ENCODE data around the gene LSAMP. TPM values are rescaled to one million over a fixed set of nuclear protein-coding genes. Genes with fewer than 3 reads are reported as not detected.

LSAMP gene
- total RNA-seq, 1 experiment from 2014 or later = 0.90 TPM

DNA sequence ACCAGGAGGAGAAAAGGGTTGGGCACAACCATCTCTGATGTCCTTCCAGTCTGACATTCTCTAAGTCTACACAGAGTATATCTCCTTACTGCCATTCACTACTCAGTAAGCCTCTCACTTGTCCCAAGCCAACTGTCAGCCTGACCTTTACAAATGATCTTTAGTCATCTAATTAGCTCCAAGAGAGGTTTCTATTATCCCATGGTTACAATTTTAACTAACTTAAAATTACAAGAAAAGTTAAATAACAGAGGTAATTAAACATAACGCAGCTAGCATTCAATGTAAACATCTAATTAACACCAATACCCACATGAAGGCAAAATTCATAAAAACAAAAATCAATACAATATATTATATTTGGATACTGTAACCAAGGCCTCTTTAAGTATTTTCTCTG lies 126.9 kb downstream of the LSAMP start:
- Histone ChIP-seq H4K8ac (replicated peaks; ENCODE audit: insufficient read length, low read depth, low read length) (no peak overlapping the region), H2BK20ac (ENCODE audit: low read depth, low read length, poor library complexity, severe bottlenecking) (no peak overlapping the region), H2BK15ac (ENCODE audit: low read depth, low read length) (no peak overlapping the region), H3K23ac (ENCODE audit: insufficient read length, low read depth, low read length) (no peak overlapping the region), H3T11ph (ENCODE audit: low read length) (no peak overlapping the region), H4K5ac (ENCODE audit: insufficient read length, low read depth, low read length) (no peak overlapping the region), H3K4ac (ENCODE audit: low read depth, low read length) (no peak overlapping the region), H3K27me3 (ENCODE audit: insufficient read depth, low read length) (no peaks in the 10 kb centered on the region), H3K4me1 (ENCODE audit: insufficient read depth, low read length) (no peaks in the 10 kb centered on the region), H2AFZ (ENCODE audit: low read length) (no peak overlapping the region), H3K9me3 (ENCODE audit: control insufficient read depth, low read depth, low read length) (no peaks in the 10 kb centered on the region), H2BK5ac (ENCODE audit: insufficient read length, low read length) (no peak overlapping the region), H3K18ac (ENCODE audit: insufficient read length, low read depth, low read length) (no peak overlapping the region), H4K20me1 (ENCODE audit: control insufficient read depth, insufficient read depth, insufficient read length) (no peaks in the 10 kb centered on the region), H3K4me2 (ENCODE audit: insufficient read depth, insufficient read length, low read length) (no peak overlapping the region), H3K27ac (ENCODE audit: insufficient read length, low read depth, low read length) (no peak overlapping the region), H2AK5ac (ENCODE audit: insufficient read length, low read length) (no peak overlapping the region), H2BK120ac (ENCODE audit: low read depth, low read length, poor library complexity, severe bottlenecking) (no peak overlapping the region), H2BK12ac (ENCODE audit: insufficient read length, low read depth, low read length) (no peak overlapping the region), H3K23me2 (ENCODE audit: insufficient read length, low read depth, low read length, poor library complexity, severe bottlenecking) (no peaks in the 10 kb centered on the region), H3K79me2 (ENCODE audit: insufficient read depth, low read length) (no peaks in the 10 kb centered on the region), H4K91ac (ENCODE audit: insufficient read length, low read depth, low read length) (no peak overlapping the region), H3K56ac (ENCODE audit: insufficient read length, low read depth, low read length) (no peak overlapping the region), H3K9ac (ENCODE audit: extremely low read depth, insufficient read length, low read length) (no peak overlapping the region), H3K79me1 (ENCODE audit: insufficient read depth, low read depth, low read length, poor library complexity, severe bottlenecking) (no peaks in the 10 kb centered on the region), H3K14ac (ENCODE audit: insufficient read depth, low read length) (no peak overlapping the region)
- WGBS (ENCODE audit: extremely low coverage, insufficient read length, low lambda C conversion rate) = no CpG with 5 or more reads among the region's 1 CpG
- Mint-ChIP-seq H3K27me3 (ENCODE audit: low read depth) (no peaks in the 10 kb centered on the region), H3K4me1 (peaks cover 3 to 6% of the 10 kb centered on the region in 2 experiments; a peak in 2 of 4 replicates), H3K36me3 (ENCODE audit: insufficient read depth in 1 of 3, low read depth in 3 of 3) (no peaks in the 10 kb centered on the region), H3K4me3 (no peak overlapping the region), H3K27ac (no peak overlapping the region), H3K9me3 (no peaks in the 10 kb centered on the region)
- DNase-seq = no peak
- TF ChIP-seq, protein P1, sequence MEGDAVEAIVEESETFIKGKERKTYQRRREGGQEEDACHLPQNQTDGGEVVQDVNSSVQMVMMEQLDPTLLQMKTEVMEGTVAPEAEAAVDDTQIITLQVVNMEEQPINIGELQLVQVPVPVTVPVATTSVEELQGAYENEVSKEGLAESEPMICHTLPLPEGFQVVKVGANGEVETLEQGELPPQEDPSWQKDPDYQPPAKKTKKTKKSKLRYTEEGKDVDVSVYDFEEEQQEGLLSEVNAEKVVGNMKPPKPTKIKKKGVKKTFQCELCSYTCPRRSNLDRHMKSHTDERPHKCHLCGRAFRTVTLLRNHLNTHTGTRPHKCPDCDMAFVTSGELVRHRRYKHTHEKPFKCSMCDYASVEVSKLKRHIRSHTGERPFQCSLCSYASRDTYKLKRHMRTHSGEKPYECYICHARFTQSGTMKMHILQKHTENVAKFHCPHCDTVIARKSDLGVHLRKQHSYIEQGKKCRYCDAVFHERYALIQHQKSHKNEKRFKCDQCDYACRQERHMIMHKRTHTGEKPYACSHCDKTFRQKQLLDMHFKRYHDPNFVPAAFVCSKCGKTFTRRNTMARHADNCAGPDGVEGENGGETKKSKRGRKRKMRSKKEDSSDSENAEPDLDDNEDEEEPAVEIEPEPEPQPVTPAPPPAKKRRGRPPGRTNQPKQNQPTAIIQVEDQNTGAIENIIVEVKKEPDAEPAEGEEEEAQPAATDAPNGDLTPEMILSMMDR (conservative IDR thresholded peaks at IDR 0.05) = no peak
